SK-N-SH treated with all-trans-retinoic acid at 6 μM for 48 hours (cell line): ENCODE measurements around the gene CYTIP.

Experiments used
- ATAC-seq: fragments of 200-7000 bp; cut with Tn5 transposase; 3 replicates; pipeline ENCODE4 v1.9.1; 2020; ENCODE audit warnings: mild to moderate bottlenecking, moderate library complexity
- ARNTL ChIP-seq: fragments of 450-650 bp; formaldehyde crosslinking; IDR thresholded peaks from 2 replicates; pipeline ENCODE4 v1.5.0; 2020; ENCODE audit warnings: low read depth, mild to moderate bottlenecking, moderate library complexity, borderline replicate concordance
- CSDC2 ChIP-seq: fragments of 250-450 bp; sonication (Bioruptor Pico); IDR thresholded peaks from 2 replicates; pipeline ENCODE4 v1.5.0; 2020; ENCODE audit warnings: mild to moderate bottlenecking, moderate library complexity
- ESRRG ChIP-seq: fragments of 250-450 bp; sonication (Bioruptor Pico); IDR thresholded peaks from 2 replicates; pipeline ENCODE4 v1.6.1; 2021; ENCODE audit warnings: mild to moderate bottlenecking
- GLIS3 ChIP-seq: fragments of 250-450 bp; sonication (Bioruptor Pico); IDR thresholded peaks from 2 replicates; pipeline ENCODE4 v1.5.0; 2020; ENCODE audit warnings: mild to moderate bottlenecking, moderate library complexity
- ISL1 ChIP-seq: fragments of 250-450 bp; sonication (Bioruptor Pico); IDR thresholded peaks from 2 replicates; pipeline ENCODE4 v2.1.2; 2022; ENCODE audit warnings: mild to moderate bottlenecking, moderate library complexity
- RARB ChIP-seq: fragments of 250-450 bp; sonication (Bioruptor Pico); IDR thresholded peaks from 2 replicates; pipeline ENCODE4 v1.8.0; 2021; ENCODE audit warnings: mild to moderate bottlenecking, moderate library complexity
- SNAI2 ChIP-seq: fragments of 250-450 bp; sonication (Bioruptor Pico); IDR thresholded peaks from 2 replicates; pipeline ENCODE4 v1.5.0; 2020; ENCODE audit warnings: mild to moderate bottlenecking, moderate library complexity
- TCF4 ChIP-seq: fragments of 250-450 bp; sonication (Bioruptor Pico); IDR thresholded peaks from 2 replicates; pipeline ENCODE4 v1.8.0; 2021; ENCODE audit warnings: mild to moderate bottlenecking, moderate library complexity, borderline replicate concordance
- TOX ChIP-seq: fragments of 250-450 bp; sonication (Bioruptor Pico); IDR thresholded peaks from 2 replicates; pipeline ENCODE4 v1.8.0; 2021; ENCODE audit warnings: mild to moderate bottlenecking, moderate library complexity, borderline replicate concordance
- ZC3H10 ChIP-seq: fragments of 250-450 bp; sonication (Bioruptor Pico); IDR thresholded peaks from 2 replicates; pipeline ENCODE4 v1.5.1; 2021; ENCODE audit warnings: mild to moderate bottlenecking, moderate library complexity
- ZFP3 ChIP-seq: fragments of 250-450 bp; sonication (Bioruptor Pico); IDR thresholded peaks from 2 replicates; pipeline ENCODE4 v1.5.0; 2020; ENCODE audit warnings: mild to moderate bottlenecking, moderate library complexity
- ZFP30 ChIP-seq: fragments of 450-650 bp; formaldehyde crosslinking; IDR thresholded peaks from 2 replicates; pipeline ENCODE4 v1.5.0; 2022; ENCODE audit warnings: mild to moderate bottlenecking, moderate library complexity
- ZNF70 ChIP-seq: fragments of 450-650 bp; formaldehyde crosslinking; IDR thresholded peaks from 2 replicates; pipeline ENCODE4 v1.5.0; 2020; ENCODE audit warnings: mild to moderate bottlenecking, moderate library complexity
- ZNF8 ChIP-seq: fragments of 450-650 bp; formaldehyde crosslinking; IDR thresholded peaks from 2 replicates; pipeline ENCODE4 v1.5.0; 2020; ENCODE audit warnings: mild to moderate bottlenecking, moderate library complexity
- TF ChIP-seq, protein P1 (sequence below): fragments of 250-450 bp; sonication (Bioruptor Pico); IDR thresholded peaks from 2 replicates; pipeline ENCODE4 v1.5.0; 2020; ENCODE audit warnings: mild to moderate bottlenecking, moderate library complexity
- TF ChIP-seq, protein P2 (sequence below): fragments of 250-450 bp; sonication (Bioruptor Pico); IDR thresholded peaks from 2 replicates; pipeline ENCODE4 v1.8.0; 2021; ENCODE audit warnings: low read depth, mild to moderate bottlenecking, moderate library complexity, borderline replicate concordance
- TF ChIP-seq, protein P3 (sequence below): fragments of 250-450 bp; sonication (Bioruptor Pico); IDR thresholded peaks from 2 replicates; pipeline ENCODE4 v1.8.0; 2020; ENCODE audit warnings: mild to moderate bottlenecking, moderate library complexity, borderline replicate concordance
- TF ChIP-seq, protein P4 (sequence below): fragments of 250-450 bp; sonication (Bioruptor Pico); IDR thresholded peaks from 2 replicates; pipeline ENCODE4 v1.5.1; 2020; ENCODE audit warnings: low read depth, mild to moderate bottlenecking, moderate library complexity
- TF ChIP-seq, protein P5 (sequence below): fragments of 250-450 bp; sonication (Bioruptor Pico); IDR thresholded peaks from 2 replicates; pipeline ENCODE4 v1.5.1; 2021; ENCODE audit warnings: mild to moderate bottlenecking, moderate library complexity

The CYTIP gene

DNA sequence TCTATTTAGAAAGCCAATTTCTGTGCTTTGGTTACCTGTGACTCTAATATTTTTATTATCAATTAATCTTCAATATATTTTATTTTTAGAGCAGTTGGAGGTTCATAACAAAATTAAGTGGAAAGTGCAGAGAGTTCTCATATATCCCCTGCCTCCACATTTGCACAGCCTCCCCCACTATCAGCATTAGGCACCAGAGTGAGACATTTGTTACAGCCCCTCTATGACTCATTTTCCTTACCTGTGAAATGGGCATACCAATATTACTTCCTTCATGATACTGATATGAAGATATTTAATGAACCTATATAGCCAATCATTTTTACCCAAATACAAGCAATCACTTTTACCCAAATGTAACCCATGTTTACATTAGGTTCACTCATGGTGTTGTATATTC, 34.0 kb upstream of the CYTIP start:
- no peak for TF ChIP-seq RARB
- TF ChIP-seq ISL1: no peak
- ATAC-seq: no peak

DNA sequence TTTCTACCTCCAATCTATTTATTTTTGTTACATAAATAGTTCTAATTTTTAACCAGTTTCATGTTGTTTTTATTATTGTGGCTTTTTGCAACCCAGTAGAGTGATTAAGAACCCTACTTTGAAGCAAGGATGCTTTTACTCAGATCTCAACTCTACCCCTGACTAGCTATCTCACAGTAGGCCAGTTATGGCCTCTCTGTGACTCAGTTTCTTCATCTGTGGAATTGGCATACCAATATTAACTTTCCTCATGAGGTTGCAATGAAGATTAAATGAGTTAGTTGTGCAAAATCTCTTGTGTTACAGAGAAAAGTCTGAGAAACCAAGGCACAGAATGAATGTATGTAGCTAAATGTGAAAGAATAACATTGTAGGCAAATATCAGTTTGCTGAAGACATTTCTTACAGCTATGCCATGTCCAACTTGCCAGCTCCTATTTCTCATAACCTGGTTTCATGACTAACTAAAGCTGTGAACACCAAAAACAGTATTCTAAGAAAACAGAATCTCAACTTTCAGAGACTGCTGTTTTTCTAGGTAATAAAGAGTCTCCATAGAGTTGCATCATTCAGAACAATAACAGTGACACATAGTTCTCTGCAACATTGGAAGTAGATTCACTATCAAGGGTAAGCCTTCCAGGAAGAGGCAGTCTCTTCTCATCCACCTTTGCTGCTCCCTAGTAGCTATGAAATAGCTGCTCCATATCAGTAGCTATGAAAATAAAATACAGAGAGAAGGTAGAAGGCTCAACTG, 33.2 kb upstream of the CYTIP start:
- no peak for TF ChIP-seq ISL1
- TF ChIP-seq ZNF70 (CRISPR knock-in tag): no peak
- TF ChIP-seq, protein P1, sequence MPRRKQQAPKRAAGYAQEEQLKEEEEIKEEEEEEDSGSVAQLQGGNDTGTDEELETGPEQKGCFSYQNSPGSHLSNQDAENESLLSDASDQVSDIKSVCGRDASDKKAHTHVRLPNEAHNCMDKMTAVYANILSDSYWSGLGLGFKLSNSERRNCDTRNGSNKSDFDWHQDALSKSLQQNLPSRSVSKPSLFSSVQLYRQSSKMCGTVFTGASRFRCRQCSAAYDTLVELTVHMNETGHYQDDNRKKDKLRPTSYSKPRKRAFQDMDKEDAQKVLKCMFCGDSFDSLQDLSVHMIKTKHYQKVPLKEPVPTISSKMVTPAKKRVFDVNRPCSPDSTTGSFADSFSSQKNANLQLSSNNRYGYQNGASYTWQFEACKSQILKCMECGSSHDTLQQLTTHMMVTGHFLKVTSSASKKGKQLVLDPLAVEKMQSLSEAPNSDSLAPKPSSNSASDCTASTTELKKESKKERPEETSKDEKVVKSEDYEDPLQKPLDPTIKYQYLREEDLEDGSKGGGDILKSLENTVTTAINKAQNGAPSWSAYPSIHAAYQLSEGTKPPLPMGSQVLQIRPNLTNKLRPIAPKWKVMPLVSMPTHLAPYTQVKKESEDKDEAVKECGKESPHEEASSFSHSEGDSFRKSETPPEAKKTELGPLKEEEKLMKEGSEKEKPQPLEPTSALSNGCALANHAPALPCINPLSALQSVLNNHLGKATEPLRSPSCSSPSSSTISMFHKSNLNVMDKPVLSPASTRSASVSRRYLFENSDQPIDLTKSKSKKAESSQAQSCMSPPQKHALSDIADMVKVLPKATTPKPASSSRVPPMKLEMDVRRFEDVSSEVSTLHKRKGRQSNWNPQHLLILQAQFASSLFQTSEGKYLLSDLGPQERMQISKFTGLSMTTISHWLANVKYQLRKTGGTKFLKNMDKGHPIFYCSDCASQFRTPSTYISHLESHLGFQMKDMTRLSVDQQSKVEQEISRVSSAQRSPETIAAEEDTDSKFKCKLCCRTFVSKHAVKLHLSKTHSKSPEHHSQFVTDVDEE: no peak
- no peak for TF ChIP-seq ESRRG (CRISPR knock-in tag)
- no peak for TF ChIP-seq ZNF8 (CRISPR knock-in tag)
- no peak for TF ChIP-seq CSDC2 (CRISPR knock-in tag)
- no peak for TF ChIP-seq SNAI2 (CRISPR knock-in tag)
- no peak for TF ChIP-seq ZFP30 (CRISPR knock-in tag)
- TF ChIP-seq, protein P2, sequence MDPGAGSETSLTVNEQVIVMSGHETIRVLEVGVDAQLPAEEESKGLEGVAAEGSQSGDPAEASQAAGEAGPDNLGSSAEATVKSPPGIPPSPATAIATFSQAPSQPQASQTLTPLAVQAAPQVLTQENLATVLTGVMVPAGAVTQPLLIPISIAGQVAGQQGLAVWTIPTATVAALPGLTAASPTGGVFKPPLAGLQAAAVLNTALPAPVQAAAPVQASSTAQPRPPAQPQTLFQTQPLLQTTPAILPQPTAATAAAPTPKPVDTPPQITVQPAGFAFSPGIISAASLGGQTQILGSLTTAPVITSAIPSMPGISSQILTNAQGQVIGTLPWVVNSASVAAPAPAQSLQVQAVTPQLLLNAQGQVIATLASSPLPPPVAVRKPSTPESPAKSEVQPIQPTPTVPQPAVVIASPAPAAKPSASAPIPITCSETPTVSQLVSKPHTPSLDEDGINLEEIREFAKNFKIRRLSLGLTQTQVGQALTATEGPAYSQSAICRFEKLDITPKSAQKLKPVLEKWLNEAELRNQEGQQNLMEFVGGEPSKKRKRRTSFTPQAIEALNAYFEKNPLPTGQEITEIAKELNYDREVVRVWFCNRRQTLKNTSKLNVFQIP (CRISPR knock-in tag): no peak
- TF ChIP-seq, protein P3, sequence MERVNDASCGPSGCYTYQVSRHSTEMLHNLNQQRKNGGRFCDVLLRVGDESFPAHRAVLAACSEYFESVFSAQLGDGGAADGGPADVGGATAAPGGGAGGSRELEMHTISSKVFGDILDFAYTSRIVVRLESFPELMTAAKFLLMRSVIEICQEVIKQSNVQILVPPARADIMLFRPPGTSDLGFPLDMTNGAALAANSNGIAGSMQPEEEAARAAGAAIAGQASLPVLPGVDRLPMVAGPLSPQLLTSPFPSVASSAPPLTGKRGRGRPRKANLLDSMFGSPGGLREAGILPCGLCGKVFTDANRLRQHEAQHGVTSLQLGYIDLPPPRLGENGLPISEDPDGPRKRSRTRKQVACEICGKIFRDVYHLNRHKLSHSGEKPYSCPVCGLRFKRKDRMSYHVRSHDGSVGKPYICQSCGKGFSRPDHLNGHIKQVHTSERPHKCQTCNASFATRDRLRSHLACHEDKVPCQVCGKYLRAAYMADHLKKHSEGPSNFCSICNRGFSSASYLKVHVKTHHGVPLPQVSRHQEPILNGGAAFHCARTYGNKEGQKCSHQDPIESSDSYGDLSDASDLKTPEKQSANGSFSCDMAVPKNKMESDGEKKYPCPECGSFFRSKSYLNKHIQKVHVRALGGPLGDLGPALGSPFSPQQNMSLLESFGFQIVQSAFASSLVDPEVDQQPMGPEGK: no peak
- TF ChIP-seq TOX (CRISPR knock-in tag): no peak
- TF ChIP-seq ZFP3 (CRISPR knock-in tag): no peak
- no peak for TF ChIP-seq ARNTL
- no peak for TF ChIP-seq ZC3H10 (CRISPR knock-in tag)
- no peak for TF ChIP-seq GLIS3 (CRISPR knock-in tag)
- ATAC-seq: no peak

DNA sequence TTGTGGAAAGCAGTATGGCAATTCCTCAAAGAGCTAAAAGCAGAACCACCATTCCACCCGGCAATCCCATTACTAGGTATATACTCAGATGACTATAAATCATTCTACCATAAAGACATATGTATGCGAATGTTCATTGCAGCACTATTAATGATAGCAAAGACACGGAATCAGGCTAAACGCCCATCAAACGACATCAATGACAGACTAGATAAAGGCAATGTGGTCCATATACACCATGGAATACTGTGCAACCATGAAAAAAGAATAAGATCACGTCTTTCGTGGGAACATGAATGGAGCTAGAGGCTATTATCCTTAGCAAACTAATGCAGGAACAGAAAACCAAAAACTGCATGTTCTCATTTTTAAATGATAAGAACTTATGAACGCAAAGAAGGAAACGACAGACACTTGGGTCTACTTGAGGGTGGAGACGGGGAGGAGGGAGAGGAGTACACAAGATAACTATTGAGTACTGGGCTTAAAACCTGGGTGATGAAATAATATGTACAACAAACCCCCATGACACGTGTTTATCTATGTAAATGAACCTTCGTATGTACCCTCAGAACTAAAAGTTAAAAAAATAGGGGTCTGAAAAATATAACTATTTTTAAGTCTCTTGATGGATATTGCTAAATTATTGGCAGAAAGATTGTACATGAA, 32.0 kb upstream of the CYTIP start:
- TF ChIP-seq SNAI2 (CRISPR knock-in tag): no peak
- no peak for TF ChIP-seq CSDC2 (CRISPR knock-in tag)
- TF ChIP-seq TCF4 (CRISPR knock-in tag): no peak
- TF ChIP-seq, protein P4, sequence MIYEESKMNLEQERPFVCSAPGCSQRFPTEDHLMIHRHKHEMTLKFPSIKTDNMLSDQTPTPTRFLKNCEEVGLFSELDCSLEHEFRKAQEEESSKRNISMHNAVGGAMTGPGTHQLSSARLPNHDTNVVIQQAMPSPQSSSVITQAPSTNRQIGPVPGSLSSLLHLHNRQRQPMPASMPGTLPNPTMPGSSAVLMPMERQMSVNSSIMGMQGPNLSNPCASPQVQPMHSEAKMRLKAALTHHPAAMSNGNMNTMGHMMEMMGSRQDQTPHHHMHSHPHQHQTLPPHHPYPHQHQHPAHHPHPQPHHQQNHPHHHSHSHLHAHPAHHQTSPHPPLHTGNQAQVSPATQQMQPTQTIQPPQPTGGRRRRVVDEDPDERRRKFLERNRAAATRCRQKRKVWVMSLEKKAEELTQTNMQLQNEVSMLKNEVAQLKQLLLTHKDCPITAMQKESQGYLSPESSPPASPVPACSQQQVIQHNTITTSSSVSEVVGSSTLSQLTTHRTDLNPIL (CRISPR knock-in tag): no peak
- TF ChIP-seq GLIS3 (CRISPR knock-in tag): no peak
- no peak for TF ChIP-seq ZC3H10 (CRISPR knock-in tag)
- no peak for TF ChIP-seq ZNF70 (CRISPR knock-in tag)
- TF ChIP-seq, protein P5, sequence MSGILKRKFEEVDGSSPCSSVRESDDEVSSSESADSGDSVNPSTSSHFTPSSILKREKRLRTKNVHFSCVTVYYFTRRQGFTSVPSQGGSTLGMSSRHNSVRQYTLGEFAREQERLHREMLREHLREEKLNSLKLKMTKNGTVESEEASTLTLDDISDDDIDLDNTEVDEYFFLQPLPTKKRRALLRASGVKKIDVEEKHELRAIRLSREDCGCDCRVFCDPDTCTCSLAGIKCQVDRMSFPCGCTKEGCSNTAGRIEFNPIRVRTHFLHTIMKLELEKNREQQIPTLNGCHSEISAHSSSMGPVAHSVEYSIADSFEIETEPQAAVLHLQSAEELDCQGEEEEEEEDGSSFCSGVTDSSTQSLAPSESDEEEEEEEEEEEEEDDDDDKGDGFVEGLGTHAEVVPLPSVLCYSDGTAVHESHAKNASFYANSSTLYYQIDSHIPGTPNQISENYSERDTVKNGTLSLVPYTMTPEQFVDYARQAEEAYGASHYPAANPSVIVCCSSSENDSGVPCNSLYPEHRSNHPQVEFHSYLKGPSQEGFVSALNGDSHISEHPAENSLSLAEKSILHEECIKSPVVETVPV (CRISPR knock-in tag): no peak
- ATAC-seq: no peak
